Mesothelial cell of epicardium (in vitro differentiated cells): ENCODE results near the gene FAM200C. TPM values are rescaled to one million over a fixed set of nuclear protein-coding genes. Genes with fewer than 3 reads are reported as not detected.
A peak's percentile ranks its signal among the peaks of the same experiment; 100 is the strongest.

Experiments used
- DNase-seq, 2 experiments: peaks; one replicate each; pipeline ENCODE4 v3.0.0; 2021; ENCODE audit warnings: low spot score in 2 of 2; ENCODE audit not compliant: unreplicated experiment in 2 of 2
- H3K27ac Mint-ChIP-seq: 2 replicates; pipeline ENCODE4 v1.8.0; 2021; ENCODE audit warnings: mixed read lengths
- H3K27me3 Mint-ChIP-seq: 2 replicates; pipeline ENCODE4 v1.8.0; 2021; ENCODE audit warnings: low read depth, mixed read lengths
- H3K36me3 Mint-ChIP-seq: 2 replicates; pipeline ENCODE4 v1.8.0; 2021; ENCODE audit warnings: mixed read lengths
- H3K4me1 Mint-ChIP-seq: 2 replicates; pipeline ENCODE4 v1.8.0; 2021; ENCODE audit warnings: mixed read lengths
- H3K4me3 Mint-ChIP-seq: 2 replicates; pipeline ENCODE4 v1.8.0; 2021; ENCODE audit warnings: mild to moderate bottlenecking, moderate library complexity, mixed read lengths
- H3K9me3 Mint-ChIP-seq: 2 replicates; pipeline ENCODE4 v1.8.0; 2021; ENCODE audit warnings: mixed read lengths
- CTCF ChIP-seq: fragments of 200-600 bp; sonication (generic); IDR thresholded peaks from one replicate; pipeline ENCODE4 v1.5.0; 2021; ENCODE audit warnings: antibody characterized with exemption; ENCODE audit not compliant: unreplicated experiment
- total RNA-seq: library from RNA; stranded (reverse); gene quantifications from 3 replicates; pipeline ENCODE4 v1.2.1, GENCODE V29; 2021

Gene FAM200C
- total RNA-seq, 1 donor from 2014 or later: 6.6 TPM

GRCh38 chr5:160367261-160367660, 32.6 kb downstream of the FAM200C start:
- H3K27me3 Mint-ChIP-seq: peaks cover 36% of the 10 kb centered on the region
- H3K9me3 Mint-ChIP-seq: peaks cover 12% of the 10 kb centered on the region
- H3K4me3 Mint-ChIP-seq: no peak overlapping the region
- no peak overlapping the region for H3K27ac Mint-ChIP-seq
- no peak for TF ChIP-seq CTCF
- no peak for DNase-seq
- peaks cover 20% of the 10 kb centered on the region for H3K4me1 Mint-ChIP-seq
- H3K36me3 Mint-ChIP-seq: peaks cover 3% of the 10 kb centered on the region

- Mint-ChIP-seq H3K27ac (no peak overlapping the region), H3K4me1 (peaks cover 20% of the 10 kb centered on the region), H3K9me3 (peaks cover 12% of the 10 kb centered on the region), H3K4me3 (no peak overlapping the region), H3K27me3 (peaks cover 30% of the 10 kb centered on the region), H3K36me3 (peaks cover 3% of the 10 kb centered on the region)
- no peak for TF ChIP-seq CTCF
- DNase-seq: no peak
These were observed 33.6 kb downstream of the FAM200C start for GRCh38 chr5:160366230-160366629.

GRCh38 chr5:160363660-160364395, 36.0 kb downstream of the FAM200C start:
- H3K4me3 Mint-ChIP-seq: no peak overlapping the region
- peaks cover 21% of the 10 kb centered on the region for H3K4me1 Mint-ChIP-seq
- H3K36me3 Mint-ChIP-seq: peaks cover 3% of the 10 kb centered on the region
- TF ChIP-seq CTCF: no peak
- peaks cover 5% of the 10 kb centered on the region for H3K9me3 Mint-ChIP-seq
- peaks cover 8% of the 10 kb centered on the region for H3K27me3 Mint-ChIP-seq
- no peak for DNase-seq
- peak overlapping the region; percentile 89 for H3K27ac Mint-ChIP-seq

GRCh38 chr5:160363211-160363610, 36.6 kb downstream of the FAM200C start:
- peaks cover 21% of the 10 kb centered on the region for H3K4me1 Mint-ChIP-seq
- peaks cover 3% of the 10 kb centered on the region for H3K27me3 Mint-ChIP-seq
- DNase-seq: no peak
- H3K36me3 Mint-ChIP-seq: no peaks in the 10 kb centered on the region
- H3K9me3 Mint-ChIP-seq: no peaks in the 10 kb centered on the region
- H3K4me3 Mint-ChIP-seq: no peak overlapping the region
- H3K27ac Mint-ChIP-seq: peak overlapping the region; percentile 89
- TF ChIP-seq CTCF: no peak

- Mint-ChIP-seq H3K36me3 (no peaks in the 10 kb centered on the region), H3K4me3 (no peak overlapping the region), H3K27me3 (no peaks in the 10 kb centered on the region), H3K27ac (no peak overlapping the region), H3K4me1 (peaks cover 26% of the 10 kb centered on the region), H3K9me3 (no peaks in the 10 kb centered on the region)
- DNase-seq: no peak
- no peak for TF ChIP-seq CTCF
These were observed 38.1 kb downstream of the FAM200C start for GRCh38 chr5:160361624-160362228.
